Hindlimb muscle (tissue), 1 donor: Measurements from ENCODE around the gene NUDT7. TPM values are rescaled to one million over a fixed set of nuclear protein-coding genes. Genes with fewer than 3 reads are reported as not detected.

Source experiments
- DNase-seq: peaks from one replicate; pipeline ENCODE4 v3.0.0-alpha.2; 2013
- polyA plus RNA-seq: library from polyadenylated mRNA; unstranded; fragments of 120-200 nt; gene quantifications from one replicate; pipeline ENCODE4 v1.2.1, GENCODE V29; 2013; ENCODE audit not compliant: insufficient read length

The NUDT7 gene
- polyA plus RNA-seq, 1 donor = 3.4 TPM

- no peak for DNase-seq
Observed at GRCh38 chr16:77729951-77730350, 7.6 kb downstream of the NUDT7 start.

GRCh38 chr16:77732241-77732946 lies 10.1 kb downstream of the NUDT7 start:
- no peak for DNase-seq

GRCh38 chr16:77736879-77737278 lies 14.6 kb downstream of the NUDT7 start:
- DNase-seq = no peak

- no peak for DNase-seq
Observed at GRCh38 chr16:77738706-77739558, 16.6 kb downstream of the NUDT7 start.

- DNase-seq = no peak
Observed at GRCh38 chr16:77739559-77739892, 17.2 kb downstream of the NUDT7 start.

- DNase-seq = no peak
Observed at GRCh38 chr16:77744141-77744540, 21.8 kb downstream of the NUDT7 start.

GRCh38 chr16:77745972-77746371 lies 23.7 kb downstream of the NUDT7 start:
- DNase-seq = no peak

- DNase-seq = no peak
Observed at GRCh38 chr16:77748421-77749005, 26.2 kb downstream of the NUDT7 start.

GRCh38 chr16:77749415-77749814 lies 27.1 kb downstream of the NUDT7 start:
- DNase-seq = no peak

GRCh38 chr16:77758046-77758445 lies 35.7 kb downstream of the NUDT7 start:
- no peak for DNase-seq

GRCh38 chr16:77758508-77758907 lies 36.2 kb downstream of the NUDT7 start:
- DNase-seq = no peak

GRCh38 chr16:77759201-77759600 lies 36.9 kb downstream of the NUDT7 start:
- no peak for DNase-seq

GRCh38 chr16:77759821-77760220 lies 37.5 kb downstream of the NUDT7 start:
- no peak for DNase-seq

GRCh38 chr16:77760800-77761199 lies 38.5 kb downstream of the NUDT7 start:
- no peak for DNase-seq

- no peak for DNase-seq
Observed at GRCh38 chr16:77761204-77761603, 38.9 kb downstream of the NUDT7 start.

GRCh38 chr16:77762262-77762661 lies 39.9 kb downstream of the NUDT7 start:
- no peak for DNase-seq

- DNase-seq = no peak
Observed at GRCh38 chr16:77763994-77764393, 41.7 kb downstream of the NUDT7 start.

GRCh38 chr16:77767211-77767610 lies 44.9 kb downstream of the NUDT7 start:
- no peak for DNase-seq

- no peak for DNase-seq
Observed at GRCh38 chr16:77767826-77768225, 45.5 kb downstream of the NUDT7 start.

- no peak for DNase-seq
Observed at GRCh38 chr16:77775911-77776909, 53.9 kb downstream of the NUDT7 start.

GRCh38 chr16:77777745-77778144 lies 55.4 kb downstream of the NUDT7 start:
- no peak for DNase-seq

GRCh38 chr16:77780378-77780837 lies 58.1 kb downstream of the NUDT7 start:
- no peak for DNase-seq
